Smooth muscle cell (in vitro differentiated cells): ENCODE data around the gene GPSM1. TPM values are rescaled to one million over a fixed set of nuclear protein-coding genes. Genes with fewer than 3 reads are reported as not detected.

ENCODE experiments used
- DNase-seq: peaks from one replicate; lab custom pipeline; 2025; ENCODE audit not compliant: unreplicated experiment; lab: John Stamatoyannopoulos, UW
- H2AFZ ChIP-seq: fragments of 200-600 bp; sonication (generic); 2 replicates; pipeline ENCODE4 v1.6.0; 2016; ENCODE audit warnings: antibody characterized with exemption, low read depth, mild to moderate bottlenecking
- H3F3A ChIP-seq: fragments of 200-600 bp; sonication (generic); 2 replicates; pipeline ENCODE4 v1.6.0; 2017; ENCODE audit warnings: antibody characterized with exemption, low read depth
- H3K27ac ChIP-seq: fragments of 200-600 bp; sonication (generic); 2 replicates; pipeline ENCODE4 v1.5.1; 2016; ENCODE audit warnings: low read depth, mild to moderate bottlenecking
- H3K27me3 ChIP-seq: fragments of 200-600 bp; sonication (generic); 2 replicates; pipeline ENCODE4 v1.6.1; 2016; ENCODE audit warnings: low read depth, mild to moderate bottlenecking
- H3K36me3 ChIP-seq: fragments of 200-600 bp; sonication (generic); 2 replicates; pipeline ENCODE4 v1.5.1; 2016; ENCODE audit warnings: low read depth
- H3K4me1 ChIP-seq: fragments of 200-600 bp; sonication (generic); 2 replicates; pipeline ENCODE4 v1.5.1; 2016; ENCODE audit warnings: low read depth
- H3K4me2 ChIP-seq: fragments of 200-600 bp; sonication (generic); 2 replicates; pipeline ENCODE4 v1.6.0; 2016; ENCODE audit warnings: mild to moderate bottlenecking
- H3K4me3 ChIP-seq: fragments of 200-600 bp; sonication (generic); 2 replicates; pipeline ENCODE4 v1.5.1; 2016; ENCODE audit warnings: mild to moderate bottlenecking
- H3K79me2 ChIP-seq: fragments of 200-600 bp; sonication (generic); 2 replicates; pipeline ENCODE4 v1.6.0; 2016; ENCODE audit warnings: low read depth, mild to moderate bottlenecking
- H3K9ac ChIP-seq: fragments of 200-600 bp; sonication (generic); 2 replicates; pipeline ENCODE4 v1.6.0; 2016; ENCODE audit warnings: low read depth
- H3K9me3 ChIP-seq: fragments of 200-600 bp; sonication (generic); replicated peaks from 2 replicates; pipeline ENCODE4 v1.5.1; 2016; ENCODE audit warnings: low read depth
- H4K20me1 ChIP-seq: fragments of 200-600 bp; sonication (generic); 2 replicates; pipeline ENCODE4 v1.6.0; 2016; ENCODE audit warnings: low read depth
- CTCF ChIP-seq: fragments of 200-600 bp; sonication (generic); IDR thresholded peaks from 2 replicates; pipeline ENCODE4 v1.5.1; 2017; ENCODE audit warnings: borderline replicate concordance, mild to moderate bottlenecking, antibody characterized with exemption; ENCODE audit not compliant: insufficient read depth, poor library complexity, severe bottlenecking
- WGBS: methylation state at CpG from one replicate; pipeline ENCODE4 v1.1.7; 2016; ENCODE audit warnings: low lambda C conversion rate; 5-methylcytosine and 5-hydroxymethylcytosine counted together
- polyA plus RNA-seq: library from polyadenylated mRNA; unstranded; fragments of >200 nt; fragmentation: Nextera tagmentation; extraction: Ambion mirVana; gene quantifications from 2 replicates; pipeline ENCODE4 v1.2.1, GENCODE V29; 2016
- total RNA-seq: library from RNA; depleted of rRNA; stranded (reverse); fragments of >200 nt; gene quantifications from 2 replicates; pipeline ENCODE4 v1.2.3, GENCODE V29; 2014

The GPSM1 gene
- total and polyA plus RNA-seq, 2 experiments from 2014 or later = 21.1 to 45.9 TPM

GRCh38 chr9:136302527-136302926 lies 24.8 kb upstream of the GPSM1 start:
- Histone ChIP-seq H3K4me2 (no peak overlapping the region), H3K4me1 (no peaks in the 10 kb centered on the region), H3K9ac (no peak overlapping the region), H3K4me3 (no peak overlapping the region), H4K20me1 (no peaks in the 10 kb centered on the region), H2AFZ (no peak overlapping the region), H3K36me3 (no peaks in the 10 kb centered on the region), H3K79me2 (no peaks in the 10 kb centered on the region), H3K27ac (no peak overlapping the region), H3K27me3 (no peaks in the 10 kb centered on the region), H3F3A (no peaks in the 10 kb centered on the region), H3K9me3 (no peaks in the 10 kb centered on the region)
- DNase-seq = no peak
- TF ChIP-seq CTCF = no peak
- 92% methylated on average over 12 of the region's 12 CpGs for WGBS

GRCh38 chr9:136303066-136303824 lies 24.1 kb upstream of the GPSM1 start:
- Histone ChIP-seq H3K4me3 (no peak overlapping the region), H3F3A (no peaks in the 10 kb centered on the region), H3K36me3 (no peaks in the 10 kb centered on the region), H2AFZ (no peak overlapping the region), H4K20me1 (no peaks in the 10 kb centered on the region), H3K9ac (no peak overlapping the region), H3K79me2 (no peaks in the 10 kb centered on the region), H3K27ac (no peak overlapping the region), H3K27me3 (no peaks in the 10 kb centered on the region), H3K4me1 (no peaks in the 10 kb centered on the region), H3K9me3 (no peaks in the 10 kb centered on the region), H3K4me2 (no peak overlapping the region)
- 91% methylated on average over 32 of the region's 34 CpGs for WGBS
- no peak for TF ChIP-seq CTCF
- no peak for DNase-seq

GRCh38 chr9:136303825-136304416 lies 23.4 kb upstream of the GPSM1 start, which contains the start of gene CCDC187:
Gene CCDC187, minus strand, starts transcription at chr9:136304094. Its CDS starts 264 bp downstream, at chr9:136303830.
- Histone ChIP-seq H3K27me3 (no peaks in the 10 kb centered on the region), H3K4me1 (no peaks in the 10 kb centered on the region), H3K27ac (no peak within 1 kb of the TSS), H3K4me3 (no peak within 1 kb of the TSS), H3K36me3 (no peaks in the 10 kb centered on the region), H3K79me2 (no peaks in the 10 kb centered on the region), H3F3A (no peaks in the 10 kb centered on the region), H2AFZ (no peak within 1 kb of the TSS), H3K9ac (no peak within 1 kb of the TSS), H4K20me1 (no peaks in the 10 kb centered on the region), H3K4me2 (no peak within 1 kb of the TSS), H3K9me3 (no peaks in the 10 kb centered on the region)
- no peak for TF ChIP-seq CTCF
- DNase-seq = no peak
- WGBS = 91% methylated on average over 22 of the region's 22 CpGs
